NCI-H128 (cell line): ENCODE measurements around the gene DNM3.

Experiments
- DNase-seq: peaks from one replicate; lab custom pipeline; 2025; ENCODE audit not compliant: unreplicated experiment; lab: John Stamatoyannopoulos, UW

The DNM3 gene

DNA sequence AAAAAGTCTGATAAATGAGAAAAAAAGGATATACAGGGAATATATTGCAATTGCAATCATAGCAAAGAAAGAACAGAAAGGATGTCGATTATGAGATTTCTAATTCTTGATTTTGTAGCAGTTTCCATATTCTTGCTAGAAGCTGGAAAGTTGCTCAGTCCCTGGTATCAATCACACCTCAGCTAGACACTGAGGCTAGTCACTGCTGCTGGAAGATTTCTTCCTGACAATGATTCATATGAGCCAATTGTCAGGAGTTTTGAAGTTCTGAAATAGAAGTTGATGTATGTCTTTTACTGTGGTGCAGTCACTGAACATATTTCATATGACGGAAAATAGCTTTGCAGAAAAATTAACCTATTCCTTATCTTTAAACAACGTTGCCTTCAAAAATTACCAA lies 370.8 kb downstream of the DNM3 start:
- DNase-seq, result no peak

- no peak for DNase-seq
Observed at GRCh38 chr1:172215006-172215405, 373.7 kb downstream of the DNM3 start.

GRCh38 chr1:172219966-172220365 lies 378.7 kb downstream of the DNM3 start:
- no peak for DNase-seq

- DNase-seq, result no peak
Observed at GRCh38 chr1:172220376-172220775, 379.1 kb downstream of the DNM3 start.

DNA sequence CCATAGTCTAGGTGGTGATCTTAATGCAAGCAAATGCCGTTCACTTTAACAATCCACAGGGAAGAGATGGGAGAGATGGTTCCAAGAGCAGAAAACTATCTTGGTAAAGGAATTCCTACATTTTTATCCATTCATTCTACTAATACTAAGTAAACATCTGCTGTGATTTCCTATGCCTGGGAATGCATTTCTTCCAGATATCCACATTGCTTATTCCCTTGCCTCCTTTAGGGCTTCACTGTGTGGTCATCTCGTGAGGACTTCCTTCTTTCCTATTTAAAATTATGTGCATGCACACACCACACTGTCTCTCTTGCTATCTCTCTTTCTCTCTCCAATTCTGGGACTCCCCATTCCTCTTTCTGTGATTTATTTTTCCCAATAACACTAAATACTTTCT lies 380.1 kb downstream of the DNM3 start:
- no peak for DNase-seq

- no peak for DNase-seq
Observed at GRCh38 chr1:172224871-172225270, 383.6 kb downstream of the DNM3 start.

- no peak for DNase-seq
Observed at GRCh38 chr1:172229942-172230341, 388.6 kb downstream of the DNM3 start.

- DNase-seq, result no peak
Observed at GRCh38 chr1:172230526-172230925, 389.2 kb downstream of the DNM3 start.

DNA sequence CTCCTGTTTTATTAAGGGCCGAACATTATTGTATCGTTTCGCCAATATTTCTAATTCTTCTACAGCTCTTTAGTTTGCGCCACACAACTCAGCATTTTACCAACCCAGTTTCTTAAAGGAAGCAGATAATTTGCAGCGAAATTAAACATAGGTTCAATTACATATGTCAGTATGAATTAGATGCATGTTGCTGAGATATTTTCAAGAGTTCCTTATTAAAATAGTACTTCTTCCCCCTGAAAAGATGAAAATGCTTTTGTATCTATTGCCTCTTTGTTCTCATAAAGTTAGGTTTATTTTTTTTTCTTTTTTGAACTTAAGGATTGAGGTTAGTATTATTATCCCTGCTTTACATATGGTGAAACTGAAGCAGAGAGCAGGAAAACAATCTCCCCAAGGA lies 395.7 kb downstream of the DNM3 start:
- no peak for DNase-seq

DNA sequence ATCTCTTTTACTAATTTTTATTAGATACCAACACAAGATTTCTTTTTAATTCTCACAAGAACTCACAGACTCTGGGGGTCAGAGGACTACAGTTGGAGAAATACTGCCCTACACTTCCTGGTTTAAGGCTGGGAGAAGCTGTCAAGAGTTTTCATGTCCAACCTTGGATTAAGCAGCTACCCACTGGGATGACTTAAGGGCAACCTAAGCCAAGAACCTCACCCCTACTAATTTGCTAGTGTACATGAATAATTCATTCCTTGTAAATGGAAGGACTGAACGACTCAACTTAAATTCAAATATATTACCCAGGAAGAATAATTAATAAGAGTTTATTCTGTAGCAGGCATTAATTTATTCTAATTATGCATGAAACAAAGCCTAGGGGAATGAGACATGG lies 396.9 kb downstream of the DNM3 start:
- DNase-seq, result no peak

GRCh38 chr1:172238965-172239364 lies 397.7 kb downstream of the DNM3 start:
- DNase-seq, result no peak

DNA sequence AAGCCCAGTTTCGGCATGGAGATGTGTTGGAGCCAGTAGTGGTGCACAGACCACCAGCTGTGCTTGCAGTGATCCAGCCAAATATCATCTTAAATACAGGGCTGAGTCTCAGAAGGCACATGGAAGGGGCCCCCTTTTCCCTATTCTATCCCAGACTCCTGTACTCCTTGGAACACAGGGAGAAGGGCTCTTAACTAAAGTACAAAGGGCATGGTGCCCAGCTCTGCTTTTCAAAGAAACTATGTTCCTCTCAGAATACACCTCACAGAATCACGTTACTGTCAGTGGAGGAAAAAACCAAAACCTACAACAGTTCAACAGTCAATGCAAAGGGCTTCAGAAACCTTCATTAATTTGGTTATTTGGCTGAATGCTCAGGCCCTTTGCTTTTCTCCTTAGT lies 398.6 kb downstream of the DNM3 start:
- DNase-seq, result no peak

- DNase-seq, result no peak
Observed at GRCh38 chr1:172241540-172241939, 400.2 kb downstream of the DNM3 start.

GRCh38 chr1:172244865-172245264 lies 403.6 kb downstream of the DNM3 start:
- DNase-seq, result no peak

- DNase-seq, result no peak
Observed at GRCh38 chr1:172245788-172246187, 404.5 kb downstream of the DNM3 start.

DNA sequence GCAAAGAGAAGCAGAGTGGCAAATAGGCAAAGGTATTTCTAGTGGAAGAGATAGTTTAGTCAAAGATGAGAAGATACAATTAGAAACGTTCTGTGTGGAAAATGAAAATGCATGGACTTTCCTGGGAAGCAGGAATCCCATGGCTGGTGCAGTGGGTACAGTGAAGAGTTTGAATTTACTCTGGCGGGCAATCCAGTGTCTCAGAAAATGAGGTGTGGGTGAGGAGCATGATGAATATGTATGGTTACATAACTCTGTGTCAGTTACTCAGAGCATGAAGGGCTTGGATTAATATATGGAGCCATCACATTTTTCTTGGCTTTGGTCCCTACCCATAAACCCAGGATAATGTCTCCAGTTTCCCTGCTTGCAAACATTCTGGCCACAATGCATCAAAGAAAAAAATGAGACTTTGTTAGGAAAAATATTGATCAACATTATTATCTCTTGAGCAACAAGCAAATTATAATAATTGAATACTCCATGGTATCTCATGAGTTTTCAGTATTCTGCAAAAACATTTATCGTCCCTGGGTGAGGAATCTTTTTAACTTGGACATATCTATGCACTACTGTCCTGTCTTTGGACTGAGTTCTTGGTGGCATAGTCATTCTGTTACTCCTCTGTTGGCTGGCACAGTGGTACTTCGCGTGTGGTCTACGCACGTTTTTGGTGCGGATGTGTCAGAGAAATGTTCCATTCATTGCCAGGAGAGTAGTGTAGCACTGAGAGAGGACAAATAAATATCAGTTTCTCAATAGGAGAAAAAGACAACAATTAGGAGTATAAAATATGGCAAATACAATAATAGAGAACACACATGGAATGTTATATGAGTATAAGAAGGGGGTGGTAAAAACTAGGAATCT lies 405.5 kb downstream of the DNM3 start:
- no peak for DNase-seq

DNA sequence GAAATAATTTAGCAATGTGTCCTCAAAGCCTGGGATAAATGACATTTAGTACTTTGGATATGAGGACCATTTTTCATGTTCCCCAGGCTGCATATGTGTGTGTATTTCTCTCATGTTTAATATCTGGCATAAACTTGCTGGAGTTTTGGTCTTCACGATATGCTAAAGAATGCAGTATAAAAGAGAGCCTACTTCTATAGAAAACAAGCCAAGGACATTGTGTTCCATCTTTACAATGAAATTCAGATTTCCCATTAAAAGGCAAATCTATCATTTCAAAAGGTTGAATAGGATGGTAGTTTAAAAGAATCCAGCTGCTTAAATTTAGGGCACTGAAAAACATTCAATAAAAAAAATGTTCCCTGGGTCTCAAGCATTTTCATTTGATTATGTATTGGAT lies 410.2 kb downstream of the DNM3 start:
- DNase-seq, result no peak

DNA sequence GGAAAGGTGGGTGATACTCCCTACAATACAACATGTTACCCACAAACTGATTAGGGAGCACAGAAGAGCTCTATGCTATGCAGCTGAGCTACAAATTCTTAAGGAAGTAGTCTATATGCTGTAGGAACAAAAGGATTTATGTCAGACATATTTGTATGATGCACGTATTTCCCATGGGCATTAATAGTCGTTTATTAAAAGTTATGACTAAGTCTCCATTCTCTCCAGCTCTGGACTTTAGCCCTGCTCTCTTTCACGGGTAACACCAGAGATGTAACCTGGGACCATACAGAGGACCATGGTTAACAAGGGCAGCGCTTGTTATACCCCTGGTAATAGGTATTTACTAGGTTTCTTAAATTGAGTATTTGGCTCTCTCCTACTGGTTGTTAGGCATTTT lies 411.0 kb downstream of the DNM3 start:
- no peak for DNase-seq

- DNase-seq, result no peak
Observed at GRCh38 chr1:172252958-172253357, 411.7 kb downstream of the DNM3 start.

DNA sequence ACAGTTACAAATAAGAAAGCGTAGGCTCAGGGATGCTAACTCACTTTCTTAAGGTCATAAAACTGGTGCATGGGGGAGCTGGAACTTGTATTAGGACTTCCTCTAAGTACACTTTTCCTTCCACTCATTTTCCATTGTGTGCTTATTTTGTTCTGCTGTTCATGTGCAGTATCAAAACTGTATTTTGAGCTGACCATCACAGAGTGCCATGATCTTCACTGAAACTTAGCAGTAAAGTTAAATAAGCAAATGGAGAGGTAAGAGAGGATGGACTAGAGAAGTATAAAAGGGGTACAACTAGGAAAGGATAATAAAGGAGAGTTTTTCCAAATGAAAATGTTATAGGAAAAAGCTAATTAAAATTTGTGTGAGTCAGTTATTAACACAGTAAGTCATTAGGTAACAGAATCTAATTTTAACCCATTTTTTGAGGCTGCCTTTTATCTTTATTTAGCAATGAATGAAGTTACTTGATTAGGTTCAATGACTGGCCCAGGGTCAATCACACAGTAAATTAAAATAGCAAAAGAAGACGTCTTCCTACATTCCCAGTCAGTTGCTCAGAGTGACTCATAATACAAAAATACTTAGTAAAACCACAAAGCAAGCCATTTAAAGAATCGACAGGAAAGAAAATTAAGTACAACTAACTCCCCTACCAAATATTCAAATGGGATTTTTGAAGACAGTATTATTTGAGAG lies 413.4 kb downstream of the DNM3 start:
- no peak for DNase-seq

DNA sequence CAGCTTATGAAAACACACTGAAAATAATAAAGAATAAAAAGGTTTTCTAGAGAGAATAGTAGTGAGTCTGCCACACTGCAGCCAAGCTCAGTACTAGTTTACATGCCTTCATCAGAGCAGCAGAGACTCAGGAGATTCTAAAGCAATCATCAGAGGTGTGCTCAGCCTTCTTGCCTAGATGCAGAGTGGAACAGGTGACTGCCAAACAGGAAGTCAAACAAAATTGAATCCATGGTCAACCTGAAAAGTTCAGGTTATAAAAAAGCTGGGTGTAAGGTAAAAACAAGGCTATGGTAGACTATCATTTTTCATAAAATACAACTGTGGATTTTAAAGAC lies 413.9 kb downstream of the DNM3 start:
- no peak for DNase-seq

GRCh38 chr1:172265905-172266304 lies 424.6 kb downstream of the DNM3 start:
- no peak for DNase-seq
